ENCODE measurements around the gene C14orf93. TPM values are rescaled to one million over a fixed set of nuclear protein-coding genes. Genes with fewer than 3 reads are reported as not detected.

Gene C14orf93
- total and polyA plus RNA-seq, 8 donors = 5.0 to 29.1 (median 8.6) TPM; not detected in 1

DNA sequence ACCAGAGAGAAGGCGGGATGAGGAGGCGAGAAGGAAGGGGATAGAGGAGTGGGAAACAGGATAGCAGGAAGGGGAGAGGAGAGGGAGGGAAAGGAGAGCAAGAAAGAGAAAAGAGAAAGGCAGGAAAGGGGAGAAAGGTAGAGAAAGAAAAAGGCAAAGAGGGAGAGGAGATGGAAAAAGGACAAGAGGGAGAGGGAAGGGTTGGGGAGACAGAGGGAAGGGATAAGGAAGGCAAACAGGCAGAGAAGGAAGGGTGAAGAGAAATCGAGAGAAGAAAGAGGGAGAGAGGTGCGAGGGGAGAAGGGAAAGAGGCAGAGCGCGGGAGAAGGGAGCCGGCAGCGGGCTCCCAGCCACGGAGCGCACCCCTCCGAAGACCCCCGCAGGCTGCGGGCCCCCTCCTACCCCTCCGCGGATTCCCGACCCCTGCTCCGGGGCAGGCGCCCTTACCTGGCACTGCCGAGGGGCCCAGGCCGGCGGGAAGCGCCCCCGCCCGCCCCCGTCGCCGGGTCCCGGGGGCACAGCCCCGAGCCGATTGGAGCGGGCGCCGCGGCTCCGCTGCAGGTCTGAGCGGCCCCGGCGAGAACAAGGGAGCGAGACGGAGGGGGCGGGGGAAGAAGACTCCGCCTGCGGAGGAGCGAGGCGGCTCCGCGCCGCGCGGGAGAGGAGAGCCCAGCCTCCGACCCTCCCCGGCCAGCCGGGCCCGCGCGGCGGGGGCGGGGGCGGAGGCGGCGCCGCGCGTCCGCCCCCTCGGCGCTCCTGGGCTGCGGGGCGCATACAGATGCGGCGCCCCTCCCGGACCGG is 47.2 kb upstream of the C14orf93 start, which contains the start of gene CDH24:
CDH24 (minus strand) TSS at position 565 of the 801 bp plus-strand sequence. CDS start 1,787 bp downstream, outside the sequence.
- Histone ChIP-seq H3K4me3 (peak within 1 kb of the TSS; percentile 66 to 87 (median 76)), H3K4me1 (peaks cover 17 to 41% (median 26%) of the 10 kb centered on the region in 4 donors), H3K36me3 (peaks cover 31 to 38% (median 37%) of the 10 kb centered on the region in 4 donors), H3K27me3 (no peaks in the 10 kb centered on the region), H3K9me3 (no peaks in the 10 kb centered on the region), H3K27ac (peak within 1 kb of the TSS; percentile 33 to 80 (median 71))
- peak; percentile 80 to 93 for DNase-seq
- 2 to 4% (median 3%) methylated on average over 37 to 65 of the region's 73 CpGs for WGBS, 5 donors
- intact Hi-C loops (cut with DNase I; ENCODE audit: low total_unique reads) = no loop called here
- TF ChIP-seq, protein P1, sequence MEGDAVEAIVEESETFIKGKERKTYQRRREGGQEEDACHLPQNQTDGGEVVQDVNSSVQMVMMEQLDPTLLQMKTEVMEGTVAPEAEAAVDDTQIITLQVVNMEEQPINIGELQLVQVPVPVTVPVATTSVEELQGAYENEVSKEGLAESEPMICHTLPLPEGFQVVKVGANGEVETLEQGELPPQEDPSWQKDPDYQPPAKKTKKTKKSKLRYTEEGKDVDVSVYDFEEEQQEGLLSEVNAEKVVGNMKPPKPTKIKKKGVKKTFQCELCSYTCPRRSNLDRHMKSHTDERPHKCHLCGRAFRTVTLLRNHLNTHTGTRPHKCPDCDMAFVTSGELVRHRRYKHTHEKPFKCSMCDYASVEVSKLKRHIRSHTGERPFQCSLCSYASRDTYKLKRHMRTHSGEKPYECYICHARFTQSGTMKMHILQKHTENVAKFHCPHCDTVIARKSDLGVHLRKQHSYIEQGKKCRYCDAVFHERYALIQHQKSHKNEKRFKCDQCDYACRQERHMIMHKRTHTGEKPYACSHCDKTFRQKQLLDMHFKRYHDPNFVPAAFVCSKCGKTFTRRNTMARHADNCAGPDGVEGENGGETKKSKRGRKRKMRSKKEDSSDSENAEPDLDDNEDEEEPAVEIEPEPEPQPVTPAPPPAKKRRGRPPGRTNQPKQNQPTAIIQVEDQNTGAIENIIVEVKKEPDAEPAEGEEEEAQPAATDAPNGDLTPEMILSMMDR (IDR thresholded peaks at IDR 0.05) = no peak
- TF ChIP-seq POLR2AphosphoS5 (IDR thresholded peaks at IDR 0.05) (no peak), POLR2A (IDR thresholded peaks at IDR 0.05) (no peak), EP300 (IDR thresholded peaks at IDR 0.05) (no peak)

GRCh38 chr14:23056145-23056955 is 46.4 kb upstream of the C14orf93 start:
- no peak for TF ChIP-seq EP300 (IDR thresholded peaks at IDR 0.05)
- no peak for TF ChIP-seq POLR2A (IDR thresholded peaks at IDR 0.05)
- TF ChIP-seq, protein P1 (IDR thresholded peaks at IDR 0.05) = peak in 5 of 7 experiments; percentile 42 to 72 (median 51)
- 4 to 9% (median 7%) methylated on average over 16 to 17 of the region's 17 CpGs for WGBS, 5 donors
- DNase-seq = peak; percentile 75 to 83
- H3K9me3 ChIP-seq = no peaks in the 10 kb centered on the region
- H3K4me1 ChIP-seq = peaks cover 12 to 33% (median 23%) of the 10 kb centered on the region in 4 donors
- peak overlapping the region in 2 of 5 donors; percentile 54 to 79 for H3K27ac ChIP-seq
- H3K4me3 ChIP-seq = peak overlapping the region; percentile 66 to 87 (median 76)
- H3K36me3 ChIP-seq = peaks cover 27 to 30% (median 29%) of the 10 kb centered on the region in 4 donors
- intact Hi-C loops (cut with DNase I; ENCODE audit: low total_unique reads) = no loop called here
- H3K27me3 ChIP-seq = no peaks in the 10 kb centered on the region

GRCh38 chr14:23055621-23056144 is 45.7 kb upstream of the C14orf93 start:
- Histone ChIP-seq H3K27ac (no peak overlapping the region), H3K9me3 (no peaks in the 10 kb centered on the region), H3K36me3 (peaks cover 20 to 23% (median 22%) of the 10 kb centered on the region in 4 donors), H3K4me3 (no peak overlapping the region), H3K27me3 (no peaks in the 10 kb centered on the region), H3K4me1 (peaks cover 12 to 30% (median 23%) of the 10 kb centered on the region in 4 donors)
- TF ChIP-seq, protein P1 (IDR thresholded peaks at IDR 0.05) = no peak
- TF ChIP-seq POLR2AphosphoS5 (IDR thresholded peaks at IDR 0.05) (no peak), EP300 (IDR thresholded peaks at IDR 0.05) (no peak), POLR2A (IDR thresholded peaks at IDR 0.05) (no peak)
- DNase-seq = peak in 1 of 2 donors; percentile 70
- 52 to 100% (median 66%) methylated on average over 1 to 6 of the region's 6 CpGs for WGBS, 5 donors
- intact Hi-C loops (cut with DNase I; ENCODE audit: low total_unique reads) = no loop called here

DNA sequence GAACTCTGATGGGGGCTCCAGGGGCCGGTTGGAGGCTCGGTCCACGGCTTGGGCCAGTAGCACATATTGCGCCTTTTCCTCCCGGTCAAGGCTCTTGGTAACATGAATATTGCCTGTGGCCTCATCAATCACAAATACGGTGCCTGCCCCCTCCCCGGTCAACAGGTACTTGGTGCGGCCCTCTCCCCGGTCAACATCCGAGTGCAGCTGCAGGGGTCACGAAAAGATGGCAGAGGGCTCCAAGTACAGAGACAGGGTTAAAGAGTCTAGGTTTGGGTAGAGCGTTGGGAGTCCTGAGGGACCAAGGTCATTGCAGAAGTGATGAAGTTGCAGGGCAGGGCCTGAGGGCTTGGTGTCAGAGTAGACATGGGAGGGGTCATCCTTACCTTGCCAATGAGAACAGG is 45.2 kb upstream of the C14orf93 start:
- Histone ChIP-seq H3K36me3 (peaks cover 15 to 18% (median 17%) of the 10 kb centered on the region in 4 donors), H3K4me1 (peaks cover 12 to 30% (median 23%) of the 10 kb centered on the region in 4 donors), H3K27ac (no peak overlapping the region), H3K27me3 (no peaks in the 10 kb centered on the region), H3K9me3 (no peaks in the 10 kb centered on the region), H3K4me3 (no peak overlapping the region)
- no peak for DNase-seq
- intact Hi-C loops (cut with DNase I; ENCODE audit: low total_unique reads) = no loop called here
- 96 to 99% (median 97%) methylated on average over 11 to 12 of the region's 12 CpGs for WGBS, 5 donors
- no peak for TF ChIP-seq POLR2A (IDR thresholded peaks at IDR 0.05)
- TF ChIP-seq, protein P1 (IDR thresholded peaks at IDR 0.05) = no peak
- no peak for TF ChIP-seq POLR2AphosphoS5 (IDR thresholded peaks at IDR 0.05)
- TF ChIP-seq EP300 (IDR thresholded peaks at IDR 0.05) = no peak
